Islet of Langerhans (tissue), 1 donor: ENCODE results near the gene ALS2CL.

Experiments
- FAIRE-seq: peaks from one replicate; lab custom pipeline; 2011; peaks lifted over from hg19 to GRCh38; lab: Jason Lieb, UNC

ALS2CL gene

DNA sequence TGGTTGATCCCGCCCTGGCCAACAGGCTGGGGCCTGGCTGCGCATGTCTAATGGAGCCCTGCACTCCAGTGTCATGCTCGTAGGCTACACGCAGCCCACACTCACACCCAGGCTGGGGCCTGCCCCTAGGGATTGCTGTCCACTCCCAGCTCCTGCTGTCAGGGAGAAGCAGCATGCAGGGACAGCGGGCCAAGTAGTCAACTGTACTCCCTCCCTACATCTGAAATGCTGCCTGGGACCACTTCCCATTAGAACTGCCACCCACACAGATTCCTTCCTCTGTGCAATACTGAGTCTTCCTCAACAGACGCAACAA is 16.1 kb downstream of the ALS2CL start:
- no peak for FAIRE-seq

DNA sequence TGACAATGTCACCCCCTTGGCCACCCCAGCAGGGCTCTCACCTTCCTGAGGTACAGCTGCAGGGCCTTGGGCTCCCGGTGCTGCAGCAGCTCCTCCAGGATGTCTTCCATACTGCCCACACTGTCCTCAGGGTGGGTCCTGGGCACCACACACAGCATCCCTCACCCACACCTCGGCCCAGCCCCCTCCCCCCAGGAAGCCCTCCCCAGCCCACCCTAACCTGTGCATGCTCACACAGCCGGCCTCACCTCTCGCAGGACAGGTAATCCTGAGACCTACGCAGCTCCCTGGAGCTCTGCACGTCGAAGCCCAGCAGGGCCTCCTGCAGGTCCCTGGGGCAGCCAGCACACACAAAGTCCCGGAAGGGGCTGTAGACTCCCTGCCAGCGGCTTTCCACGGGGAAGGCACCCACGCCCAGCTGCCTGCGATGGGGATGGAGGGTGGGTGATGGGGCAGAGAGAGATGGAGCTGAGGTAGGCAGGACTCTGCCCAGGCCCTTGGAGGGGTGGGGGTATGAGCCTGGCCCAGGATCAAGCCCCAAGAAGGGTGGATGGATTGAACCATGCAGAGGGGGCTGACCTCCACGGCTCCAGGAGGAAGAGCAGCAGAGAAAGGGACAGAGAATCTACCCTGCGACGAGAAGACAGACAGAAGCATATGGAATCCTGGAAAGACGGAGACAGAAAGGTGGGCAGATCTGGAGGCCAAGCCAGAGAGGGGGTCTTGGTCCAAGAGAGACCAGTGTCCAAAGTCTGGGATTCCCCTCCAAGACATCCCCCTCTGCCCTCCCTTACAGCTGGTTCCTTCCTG is 16.7 kb downstream of the ALS2CL start:
- no peak for FAIRE-seq

DNA sequence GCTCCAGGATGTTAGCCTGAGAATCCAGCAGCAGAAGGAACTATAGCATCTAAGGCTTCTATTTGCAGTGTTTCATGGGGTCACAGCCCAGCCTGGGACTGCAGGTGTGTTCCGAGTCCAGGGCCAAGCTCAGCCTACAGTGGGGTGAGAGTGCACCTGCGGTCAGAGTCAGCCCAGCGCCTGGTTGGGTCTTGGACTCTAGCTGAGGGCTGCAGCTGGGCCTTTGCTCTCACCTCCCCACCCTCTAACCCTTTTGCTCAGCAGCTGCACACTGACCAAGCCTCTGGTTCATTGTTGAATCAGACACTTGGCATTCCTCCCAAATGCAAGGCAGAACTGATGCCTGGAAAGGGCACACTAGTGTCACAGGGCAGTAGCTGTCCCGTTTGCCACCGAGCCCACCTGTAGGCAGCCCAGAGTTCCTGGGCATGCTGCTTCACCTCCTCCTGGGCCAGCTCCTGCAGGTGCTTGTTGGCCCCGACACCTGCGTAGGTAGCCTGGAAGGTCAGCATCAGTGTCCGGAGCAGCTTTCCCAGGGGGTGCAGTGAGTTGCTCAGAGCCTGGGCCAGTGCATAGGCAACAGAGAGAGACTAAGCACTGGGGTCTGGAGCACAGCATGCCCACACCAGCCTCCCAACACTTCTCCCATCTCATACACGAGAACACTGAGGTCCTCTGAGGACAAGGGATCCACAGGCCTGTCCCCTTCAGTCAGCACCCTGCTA is 17.5 kb downstream of the ALS2CL start:
- FAIRE-seq: no peak

DNA sequence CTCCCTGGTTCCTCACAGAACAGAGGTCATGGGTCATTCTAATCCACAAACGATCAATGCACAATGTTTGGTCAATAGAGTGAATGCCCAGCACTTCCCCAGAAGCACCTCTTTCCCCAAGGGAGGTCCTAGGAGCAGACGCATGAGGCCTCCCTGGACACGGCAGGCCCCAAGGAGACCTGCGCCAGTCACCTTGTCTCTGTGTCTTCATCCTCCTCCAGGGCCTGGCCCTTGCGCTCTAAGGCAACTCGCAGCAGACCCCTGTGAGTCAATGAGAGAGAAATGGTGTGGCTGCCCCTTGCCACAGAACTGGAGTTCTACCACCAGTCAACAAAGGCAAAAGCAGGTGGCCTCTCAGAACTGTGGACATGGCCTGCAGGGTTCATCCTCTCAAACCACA is 18.1 kb downstream of the ALS2CL start:
- FAIRE-seq: no peak

DNA sequence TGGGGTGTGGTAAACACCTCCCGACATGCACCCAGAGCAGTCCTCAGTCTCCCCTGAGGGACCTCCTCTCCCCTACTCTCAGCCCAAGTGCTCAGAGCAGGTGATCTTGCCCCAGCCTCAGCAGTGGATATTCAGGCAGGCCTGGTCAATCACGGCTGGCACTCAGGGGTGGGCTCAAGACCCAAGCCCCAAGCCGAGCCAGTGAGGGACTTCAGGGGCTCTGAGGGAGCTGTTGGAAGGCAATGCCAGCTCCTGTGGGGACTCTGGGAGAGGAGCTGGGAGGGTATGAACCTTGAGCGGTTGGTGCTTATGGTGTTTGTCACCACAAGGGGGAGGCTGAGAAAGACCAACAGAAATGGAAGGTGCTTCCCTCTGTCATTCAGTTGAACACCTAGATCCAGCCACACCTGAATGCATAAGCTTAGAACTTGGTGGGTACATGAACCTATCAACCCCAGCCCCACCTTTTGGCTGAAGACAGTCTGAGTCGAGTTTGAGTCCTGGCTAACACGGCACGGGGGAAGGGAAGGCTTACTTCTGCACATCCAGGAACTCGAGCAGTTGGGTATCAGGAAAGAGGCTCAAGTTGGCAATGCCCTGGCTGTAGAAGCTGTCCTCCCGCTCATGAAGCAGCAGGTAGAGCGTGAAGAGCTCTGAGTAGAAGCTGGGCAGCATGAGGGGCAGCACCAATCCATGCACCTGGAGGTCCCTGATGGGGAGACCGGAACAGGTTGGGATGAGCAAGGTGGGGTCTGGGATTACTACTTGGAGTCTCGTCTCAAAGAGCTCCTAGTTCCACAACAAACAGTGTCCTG is 19.2 kb downstream of the ALS2CL start:
- no peak for FAIRE-seq

DNA sequence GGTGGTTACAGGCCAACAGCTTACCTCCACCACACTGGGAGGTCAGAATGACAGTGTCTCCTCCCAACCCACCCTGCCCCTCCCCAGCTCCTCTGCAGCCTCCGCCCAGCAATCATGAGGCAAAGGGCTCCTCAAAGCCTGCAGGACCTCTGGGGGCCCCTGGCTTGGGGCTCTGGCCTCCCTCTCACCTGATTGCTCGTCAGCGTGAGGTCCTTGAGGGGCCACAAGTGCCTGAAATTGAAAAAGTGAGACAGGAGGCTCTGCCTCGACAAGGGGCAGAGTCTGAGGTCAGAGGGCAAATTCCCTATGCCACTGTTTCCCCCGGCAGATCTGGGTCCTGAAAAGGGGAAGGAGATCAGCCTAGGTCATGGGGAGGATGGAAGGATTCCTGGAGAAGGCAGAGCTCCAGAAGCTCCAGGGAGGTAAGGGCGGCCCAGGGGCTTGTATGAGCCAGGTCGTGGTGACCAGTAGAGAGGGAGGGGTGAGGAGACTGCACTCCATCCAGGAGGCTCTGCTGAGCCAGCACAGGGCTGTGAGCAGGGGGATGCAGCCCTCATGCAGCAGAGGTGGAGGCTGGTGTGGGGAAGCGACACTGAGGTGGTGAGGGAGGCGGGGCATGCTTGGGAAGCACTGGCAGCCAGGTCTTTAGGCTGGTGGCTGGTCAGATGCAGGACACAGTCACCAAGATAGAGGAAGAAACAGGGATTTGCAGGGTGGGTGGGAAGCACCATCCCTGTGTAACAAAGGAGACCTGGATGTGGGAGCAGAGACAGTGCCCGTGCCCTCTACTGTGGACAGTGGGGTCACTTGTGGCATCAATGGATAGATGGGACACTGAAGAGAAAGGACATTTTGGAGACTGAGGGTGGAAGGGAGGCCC is 20.1 kb downstream of the ALS2CL start:
- FAIRE-seq: no peak

DNA sequence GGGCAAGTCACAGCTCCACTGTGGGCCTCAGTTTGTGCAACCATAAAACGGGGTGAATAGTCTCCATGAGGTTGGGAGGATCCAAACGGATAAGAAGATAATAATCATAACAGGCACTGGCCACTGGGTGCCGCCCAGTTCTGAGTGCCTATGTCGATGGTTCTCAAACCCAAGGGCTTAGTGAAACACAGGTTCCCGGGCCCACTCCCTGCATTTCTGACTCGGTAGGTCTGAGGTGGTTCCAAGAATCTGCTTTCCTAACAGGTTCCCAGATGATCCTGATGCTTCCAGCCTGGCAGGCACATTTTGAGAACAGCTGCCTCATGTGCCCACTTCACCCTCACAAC is 21.2 kb downstream of the ALS2CL start:
- FAIRE-seq: no peak

DNA sequence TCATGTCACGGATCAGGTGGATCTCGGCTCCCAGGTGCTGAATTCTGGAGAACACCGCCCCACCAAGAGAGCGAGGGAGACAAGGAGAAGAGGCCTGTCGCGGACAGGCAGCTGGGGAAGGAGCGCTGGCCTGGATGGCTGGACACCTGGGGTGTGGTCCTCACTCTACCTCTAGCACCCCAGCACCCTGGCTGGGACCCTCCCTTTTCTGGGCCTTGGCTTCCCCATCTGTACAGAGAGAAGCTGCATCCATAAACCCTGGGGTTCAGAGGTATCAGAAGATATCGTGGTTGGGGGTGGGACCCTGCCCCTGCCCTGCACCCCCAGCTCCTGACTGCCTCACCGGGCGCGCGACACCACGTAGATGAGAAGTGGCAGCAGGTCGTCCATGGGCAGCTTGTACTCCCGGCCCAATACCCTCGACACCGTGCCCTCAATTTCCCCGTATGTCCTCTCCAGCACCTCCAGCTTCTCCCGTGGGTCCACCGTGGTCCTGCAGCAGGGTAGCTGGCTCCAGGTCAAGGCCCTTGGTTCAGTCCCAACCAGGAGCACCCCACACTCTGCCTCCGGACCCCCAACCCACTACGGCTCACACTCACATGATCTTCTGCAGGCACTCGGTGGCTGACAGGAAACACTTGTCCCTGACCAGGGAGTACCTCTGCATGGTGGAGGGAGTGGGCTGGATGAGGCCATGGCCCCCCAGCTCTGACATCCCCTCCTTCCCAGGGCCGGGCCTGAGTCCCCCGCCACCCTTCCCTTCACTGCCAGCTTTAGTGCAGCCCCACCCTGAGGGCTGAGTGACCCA is 21.7 kb downstream of the ALS2CL start:
- no peak for FAIRE-seq

DNA sequence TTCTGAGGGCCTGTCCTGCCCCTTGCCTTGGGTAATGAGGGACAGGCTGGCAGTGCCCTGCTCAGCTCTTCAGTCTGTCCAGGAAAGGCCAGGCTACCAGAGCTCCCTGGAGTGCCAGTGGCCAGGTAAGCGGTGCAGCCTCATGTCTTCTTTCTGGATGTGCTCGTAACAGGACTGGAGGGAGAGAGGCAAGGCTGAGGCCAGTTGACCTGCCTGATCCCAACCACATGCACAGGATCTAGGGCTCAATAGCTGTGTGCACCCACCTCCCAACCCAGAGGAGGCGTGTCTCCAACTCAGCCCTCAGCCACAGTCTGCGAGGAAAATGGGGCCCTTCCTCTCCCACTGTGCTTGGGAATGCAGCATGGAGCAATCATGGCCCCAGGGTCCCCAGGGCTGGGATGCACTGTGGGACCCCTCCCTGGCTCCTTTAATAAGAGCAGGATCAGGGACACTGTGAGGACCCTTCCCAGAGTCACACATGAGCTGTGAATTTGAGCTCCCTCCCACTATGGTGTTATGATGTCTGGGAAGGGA is 22.5 kb downstream of the ALS2CL start:
- FAIRE-seq: no peak

DNA sequence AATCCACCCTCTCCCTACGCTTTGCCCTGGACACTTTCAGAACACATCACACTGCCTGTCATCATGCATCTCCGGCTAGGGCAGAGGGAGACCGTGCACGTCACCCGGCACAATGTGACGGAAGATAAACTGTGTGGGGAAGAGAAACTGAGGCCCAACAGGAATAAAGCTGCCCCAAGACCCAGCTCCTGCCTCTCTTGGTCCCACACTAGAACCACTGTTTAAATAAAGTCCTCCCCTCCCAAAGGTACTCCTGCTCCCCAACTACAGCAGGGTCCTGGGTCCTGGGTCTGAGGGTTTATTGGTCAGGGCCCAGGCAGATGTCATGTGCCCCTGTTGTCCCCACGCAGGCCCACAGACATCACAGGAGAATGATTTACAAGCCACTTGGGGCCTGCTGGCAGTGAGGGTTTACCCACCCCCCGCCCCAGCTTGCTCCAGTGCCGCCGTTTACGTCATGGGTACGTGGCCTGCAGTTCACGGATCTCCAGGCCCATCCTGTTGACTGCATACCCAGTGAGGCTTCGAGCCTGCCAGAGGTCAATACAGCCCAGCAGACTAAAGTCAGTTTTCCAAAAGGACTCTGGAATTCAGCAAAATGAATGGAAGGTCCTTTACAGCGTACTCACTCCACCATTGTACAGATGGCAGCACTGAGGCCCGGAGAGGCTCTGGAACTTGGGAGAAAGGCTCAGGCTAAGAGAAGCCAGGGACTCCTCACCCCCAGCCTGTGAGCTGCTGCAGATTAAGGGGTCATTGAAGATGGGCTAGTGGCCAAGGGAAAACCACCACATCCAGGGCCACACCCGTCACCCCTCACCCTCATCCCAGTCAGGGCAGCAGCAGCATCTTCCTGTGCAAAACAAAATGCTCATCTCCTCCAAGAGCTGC is 23.2 kb downstream of the ALS2CL start:
- no peak for FAIRE-seq

DNA sequence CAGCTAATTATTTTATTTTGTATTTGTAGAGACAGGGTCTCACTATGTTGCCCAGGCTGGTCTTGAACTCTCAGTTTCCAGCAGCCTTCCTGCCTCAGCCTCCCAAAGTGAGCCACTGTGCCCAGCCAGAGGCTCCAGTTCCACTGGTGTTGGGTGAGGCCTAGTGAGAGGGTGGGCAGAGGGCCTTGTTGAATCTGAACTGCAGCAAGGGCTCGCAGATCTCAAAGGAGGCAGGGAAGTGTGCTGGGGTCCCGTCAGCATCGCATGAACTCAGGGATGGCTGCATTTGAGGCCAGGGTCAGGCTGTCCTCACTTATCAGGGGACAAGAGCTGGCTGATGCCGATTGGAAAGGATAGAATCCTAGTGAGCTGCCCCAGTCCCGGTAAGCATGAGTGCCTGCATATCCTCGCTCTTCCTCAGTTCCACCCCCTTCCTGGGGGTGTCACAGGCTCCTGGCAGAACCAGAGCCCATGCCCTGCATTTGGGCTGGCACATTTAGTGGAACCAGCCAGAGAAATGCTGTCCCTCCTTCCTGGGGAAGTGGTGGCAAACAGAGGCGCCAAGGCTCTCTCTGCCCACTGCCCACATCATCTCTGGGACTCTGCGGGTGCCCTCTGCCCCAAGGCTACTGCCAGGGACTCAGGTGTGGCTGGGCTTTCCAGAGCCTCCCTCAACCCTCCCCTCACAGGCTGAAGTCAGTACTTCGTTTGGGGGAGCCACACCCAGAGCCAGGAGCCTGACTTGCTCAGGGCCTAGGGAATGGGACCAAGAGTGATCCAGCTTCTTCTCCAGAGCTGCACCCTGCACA is 24.1 kb downstream of the ALS2CL start:
- FAIRE-seq: no peak

DNA sequence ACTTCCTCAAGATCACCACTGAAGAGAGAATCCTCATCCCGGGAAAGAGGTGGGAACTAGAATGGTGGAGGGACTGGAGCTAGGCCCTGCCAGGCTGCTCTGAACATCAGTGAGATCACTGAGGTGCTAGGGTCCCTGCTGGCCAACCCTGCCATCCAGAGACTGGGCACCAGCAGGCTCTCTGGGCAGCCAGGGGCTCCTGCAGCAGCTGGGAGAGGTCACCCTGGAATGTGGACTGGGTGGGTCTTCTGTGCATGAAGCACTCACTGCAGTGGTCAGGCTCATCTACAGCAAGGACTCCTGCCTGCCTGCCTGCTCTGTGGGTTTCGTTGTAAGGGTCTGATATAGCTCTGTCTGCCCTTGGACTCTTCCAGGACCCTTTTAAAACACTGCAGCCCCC is 24.9 kb downstream of the ALS2CL start:
- FAIRE-seq: no peak

DNA sequence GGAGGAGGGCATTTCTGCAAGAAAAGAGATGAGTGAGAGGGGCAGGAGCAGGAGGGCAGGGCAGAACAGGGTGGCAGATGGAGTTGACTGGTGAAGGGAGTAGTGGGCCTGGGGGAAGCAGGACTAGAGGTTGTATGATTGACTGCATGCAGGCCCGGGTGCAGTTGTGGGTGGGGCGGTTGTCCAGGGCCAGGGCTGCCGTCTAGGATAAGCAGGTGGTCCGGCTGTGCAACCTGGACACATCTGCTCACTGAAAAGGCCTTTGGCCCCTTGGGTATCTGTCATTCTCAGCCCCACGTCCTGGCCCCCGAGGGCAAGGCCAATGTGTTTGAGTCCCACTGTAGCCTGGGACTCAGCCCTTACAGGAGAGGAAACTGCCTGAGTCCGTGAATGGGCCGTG is 25.4 kb downstream of the ALS2CL start:
- no peak for FAIRE-seq

DNA sequence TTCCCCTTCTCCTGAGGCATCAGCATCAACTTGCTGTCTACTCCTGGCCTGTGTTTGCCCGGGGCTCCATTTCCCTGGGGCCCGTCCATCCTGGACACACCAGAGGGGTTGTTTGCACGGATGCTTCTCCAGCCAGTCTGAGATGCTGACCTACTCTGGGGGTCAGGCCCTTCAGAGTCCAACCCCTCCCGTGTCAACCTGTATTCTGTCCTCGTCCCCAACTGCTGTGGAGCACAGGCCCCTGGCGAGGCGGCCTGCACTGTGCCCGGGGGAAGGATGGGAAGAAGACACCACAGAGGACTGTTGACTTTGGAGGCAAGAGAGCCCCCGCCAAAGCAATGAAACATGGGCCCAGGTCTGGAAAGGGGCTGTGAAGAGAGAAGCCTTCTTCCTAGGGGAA is 25.8 kb downstream of the ALS2CL start:
- FAIRE-seq: no peak

DNA sequence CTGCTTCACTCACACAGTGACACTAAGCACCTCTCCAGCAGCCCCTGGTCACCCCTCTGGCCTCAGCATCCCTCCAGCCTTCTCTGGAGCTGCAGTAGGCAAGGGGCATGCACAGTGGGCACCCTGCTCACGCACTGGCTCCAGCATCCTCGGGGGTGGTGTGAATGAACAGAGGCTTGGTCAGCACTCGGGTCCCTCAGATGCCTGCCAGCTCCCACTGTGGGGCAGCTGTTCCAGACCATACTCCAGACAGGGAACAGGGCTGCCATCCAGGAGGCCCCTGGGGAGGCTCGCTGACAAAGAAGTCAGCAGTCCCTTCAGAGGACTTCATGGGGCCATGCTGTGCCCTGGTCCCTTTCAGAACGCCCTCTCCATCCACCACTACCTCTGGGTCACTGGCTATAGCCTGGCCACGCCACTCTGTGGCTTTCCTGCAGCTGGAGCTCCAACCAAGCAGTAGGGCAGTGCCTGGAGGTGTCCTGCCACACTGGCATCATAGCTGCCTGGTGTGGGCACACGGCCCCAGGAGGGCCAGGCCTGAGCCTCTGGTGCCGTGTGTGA is 26.3 kb downstream of the ALS2CL start:
- no peak for FAIRE-seq

DNA sequence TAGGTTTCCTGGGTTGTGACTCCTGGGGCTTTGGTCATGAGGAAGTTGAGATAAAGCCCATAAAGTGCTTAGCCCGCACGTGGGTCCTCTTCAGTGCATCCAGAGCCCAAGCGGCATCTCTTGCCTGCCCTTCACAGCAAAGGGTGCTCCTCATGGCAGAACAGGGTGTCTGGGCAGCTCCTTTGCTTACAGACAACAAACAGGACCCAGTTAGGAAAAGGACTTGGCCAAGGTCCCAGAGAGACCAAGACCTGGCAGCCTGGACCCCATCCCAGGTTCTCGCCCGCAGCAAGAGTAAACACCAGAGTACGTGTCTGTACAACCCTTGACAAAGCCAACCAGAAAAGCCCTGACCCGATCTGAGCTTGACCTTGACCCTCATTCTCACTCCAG is 27.0 kb downstream of the ALS2CL start:
- FAIRE-seq: no peak

DNA sequence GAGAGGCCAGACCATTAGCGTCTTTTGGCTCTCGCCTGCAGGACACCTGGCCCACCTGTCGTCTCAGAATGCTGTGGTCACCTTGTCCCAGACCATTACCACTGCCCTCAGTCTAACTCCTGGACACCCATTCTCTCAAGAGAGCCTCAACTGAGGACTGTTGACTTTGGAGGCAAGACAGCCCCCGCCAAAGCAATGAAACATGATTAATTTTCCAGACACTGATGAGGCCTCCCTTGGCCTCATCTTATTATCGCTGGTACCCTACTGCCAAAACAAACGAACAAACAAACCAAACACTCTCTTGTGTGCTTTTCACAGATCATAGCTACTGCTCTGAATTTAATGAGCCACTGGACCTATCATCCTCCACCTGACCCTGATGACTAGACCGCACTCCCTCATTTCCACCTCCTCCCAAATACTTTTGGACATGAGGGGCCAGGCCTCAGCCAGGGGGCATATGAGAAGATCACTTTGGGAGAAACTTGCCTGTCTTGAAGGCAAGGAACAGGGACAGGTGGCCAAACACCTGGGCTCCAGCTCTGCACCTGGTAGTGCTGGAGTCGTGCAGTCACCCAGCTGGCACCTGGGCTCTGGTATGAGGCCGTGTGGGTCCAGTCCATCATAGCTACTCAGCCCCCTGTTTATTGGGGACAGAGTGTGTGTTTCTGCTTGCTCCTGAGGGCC is 27.6 kb downstream of the ALS2CL start:
- FAIRE-seq: no peak
